Measurements from ENCODE around the gene HSCB.
"Not testable (repeated sequence)": the region's sequence is repeated elsewhere in the genome, so short reads cannot be mapped to it uniquely, and the experiment has no call there.

The HSCB gene

GRCh38 chr22:28741200-28741784 lies 547 bp upstream of the HSCB start:
- DNase-seq (ENCODE audit: low spot score) = no peak

DNA sequence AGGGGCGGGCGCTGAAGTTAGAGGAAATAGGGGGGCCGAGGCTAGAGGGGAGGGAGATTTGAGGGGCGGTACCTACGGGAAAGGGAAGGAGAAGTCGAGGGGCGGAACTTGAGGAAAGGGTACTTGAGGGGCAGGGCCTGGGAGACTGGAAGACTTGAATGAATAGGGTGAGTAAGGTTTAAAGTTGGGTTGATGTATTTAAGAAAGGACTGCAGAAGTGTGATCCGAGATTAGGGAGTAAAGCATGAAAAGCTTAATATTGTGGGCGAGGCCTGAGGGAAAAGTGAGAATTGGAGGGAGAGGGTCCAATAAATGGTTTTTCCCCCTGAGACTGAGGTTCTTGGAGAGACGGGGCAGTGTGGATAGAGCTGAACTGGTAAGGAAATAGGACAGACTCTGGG lies 723 bp downstream of the HSCB start:
- no peak for DNase-seq (ENCODE audit: low spot score)

- DNase-seq (ENCODE audit: low spot score) = no peak
Measured at GRCh38 chr22:28743852-28744251, 2.0 kb downstream of the HSCB start.

GRCh38 chr22:28750471-28750881 lies 8.6 kb downstream of the HSCB start:
- no peak for DNase-seq (ENCODE audit: low spot score)

- not testable (repeated sequence) for DNase-seq (ENCODE audit: low spot score)
Measured at GRCh38 chr22:28754512-28754911, 12.7 kb downstream of the HSCB start.

GRCh38 chr22:28759861-28760560 lies 18.2 kb downstream of the HSCB start:
- DNase-seq (ENCODE audit: low spot score) = peak; percentile 32

DNA sequence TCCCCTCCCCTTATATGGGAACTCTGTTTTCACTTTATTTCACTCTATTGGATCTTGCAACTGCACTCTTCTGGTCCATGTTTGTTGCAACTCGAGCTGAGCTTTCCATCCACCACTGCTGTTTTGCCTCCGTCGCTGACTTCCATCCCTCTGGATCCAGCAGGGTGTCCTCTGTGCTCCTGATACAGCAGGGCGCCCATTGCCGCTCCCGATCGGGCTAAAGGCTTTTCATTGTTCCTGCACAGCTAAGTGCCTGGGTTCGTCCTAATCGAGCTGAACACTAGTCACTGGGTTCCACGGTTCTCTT lies 19.6 kb downstream of the HSCB start:
- no peak for DNase-seq (ENCODE audit: low spot score)

DNA sequence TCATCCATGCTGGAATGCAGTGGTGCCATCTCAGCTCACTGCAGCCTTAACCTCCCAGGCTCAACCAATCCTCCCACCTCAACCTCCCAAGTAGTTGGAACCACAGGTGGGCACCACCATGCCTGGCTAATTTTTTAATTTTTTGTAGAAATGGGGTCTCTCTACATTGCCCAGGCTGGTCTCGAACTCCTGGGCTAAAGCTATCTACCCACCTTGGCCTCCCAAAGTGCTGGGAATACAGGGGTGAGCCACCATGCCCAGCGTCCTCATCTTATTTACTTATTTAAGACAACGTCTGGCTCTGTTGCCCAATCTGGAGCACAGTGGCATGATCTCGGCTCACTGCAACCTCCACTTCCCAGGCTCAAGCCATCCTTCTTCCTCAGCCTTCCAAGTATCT lies 20.2 kb downstream of the HSCB start:
- not testable (repeated sequence) for DNase-seq (ENCODE audit: low spot score)

DNA sequence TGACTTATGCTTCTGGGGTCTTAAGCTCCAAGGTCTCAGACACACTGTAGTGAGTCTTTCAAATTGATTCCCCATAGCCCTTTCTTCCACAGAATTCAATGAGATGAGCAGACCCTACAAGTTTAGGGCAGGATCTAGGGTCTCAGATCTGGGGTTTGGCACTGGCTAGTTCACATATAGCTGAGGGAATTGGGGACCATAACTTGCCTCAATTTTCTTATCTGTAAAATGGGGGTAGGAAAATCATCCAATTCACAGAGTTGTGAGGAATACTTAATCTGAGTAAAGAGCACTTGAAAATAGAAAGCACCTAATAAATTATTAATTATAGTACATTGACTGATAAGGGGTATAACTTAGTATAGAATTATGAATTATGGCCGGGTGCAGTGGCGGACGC lies 24.8 kb downstream of the HSCB start:
- DNase-seq (ENCODE audit: low spot score) = no peak

GRCh38 chr22:28768701-28769393 lies 27.0 kb downstream of the HSCB start:
- DNase-seq (ENCODE audit: low spot score) = no peak

DNA sequence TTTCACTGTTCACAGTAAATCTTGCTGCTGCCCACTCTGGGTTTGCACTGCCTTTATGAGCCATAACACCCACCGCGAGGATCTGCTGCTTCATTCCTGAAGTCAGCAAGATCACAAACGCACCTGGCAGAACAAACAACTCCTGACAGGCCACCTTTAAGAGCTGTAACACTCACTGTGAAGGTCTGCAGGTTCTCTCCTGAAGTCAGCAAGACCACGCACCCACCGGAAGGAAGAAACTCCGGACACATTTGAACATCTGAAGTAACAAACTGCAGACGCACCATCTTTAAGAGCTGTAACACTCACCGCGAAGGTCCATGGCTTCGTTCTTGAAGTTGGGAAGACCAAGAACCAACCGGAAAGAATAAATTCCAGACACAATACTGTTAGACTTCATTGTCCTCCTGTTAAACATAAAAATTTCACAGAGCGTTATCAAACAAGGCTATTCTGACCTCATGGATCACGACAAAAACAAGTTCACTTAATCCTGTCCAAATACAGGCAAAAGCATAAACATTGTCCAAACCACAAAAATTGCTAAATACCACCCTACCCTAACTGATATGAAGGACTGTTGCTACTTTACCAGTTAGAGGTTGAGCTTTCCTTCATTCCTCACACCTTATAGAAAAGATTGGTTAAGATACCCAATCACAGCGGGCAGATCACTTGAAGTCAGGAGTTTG lies 27.7 kb downstream of the HSCB start:
- DNase-seq (ENCODE audit: low spot score) = no peak

DNA sequence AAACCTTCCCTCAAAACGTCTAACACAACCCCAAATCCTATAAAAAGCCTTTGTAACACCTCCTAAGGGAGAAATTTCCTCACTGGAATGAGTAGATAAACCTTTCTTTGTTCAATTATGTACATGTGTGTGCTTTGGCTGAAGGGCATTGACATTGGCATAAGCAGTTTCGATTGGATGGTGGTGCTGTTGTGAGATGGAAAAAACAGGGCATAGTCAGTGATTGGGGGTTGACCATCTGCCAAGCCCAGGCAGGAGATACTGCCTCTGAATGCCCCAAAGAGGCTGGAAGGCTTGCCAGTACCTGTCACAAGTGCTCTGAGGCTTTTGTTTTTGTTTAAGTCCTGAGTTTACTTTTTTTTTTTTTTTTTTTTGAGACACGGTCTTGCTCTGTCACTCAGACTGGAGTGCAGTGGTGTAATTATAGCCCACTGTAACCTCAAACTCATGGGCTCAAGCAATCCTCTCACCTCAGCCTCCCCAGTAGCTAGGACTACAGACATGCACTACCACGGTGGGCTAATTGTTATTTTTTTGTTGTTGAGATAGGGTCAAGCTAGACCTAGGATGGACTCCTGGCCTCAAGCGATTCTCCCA lies 29.5 kb downstream of the HSCB start:
- DNase-seq (ENCODE audit: low spot score) = no peak

DNA sequence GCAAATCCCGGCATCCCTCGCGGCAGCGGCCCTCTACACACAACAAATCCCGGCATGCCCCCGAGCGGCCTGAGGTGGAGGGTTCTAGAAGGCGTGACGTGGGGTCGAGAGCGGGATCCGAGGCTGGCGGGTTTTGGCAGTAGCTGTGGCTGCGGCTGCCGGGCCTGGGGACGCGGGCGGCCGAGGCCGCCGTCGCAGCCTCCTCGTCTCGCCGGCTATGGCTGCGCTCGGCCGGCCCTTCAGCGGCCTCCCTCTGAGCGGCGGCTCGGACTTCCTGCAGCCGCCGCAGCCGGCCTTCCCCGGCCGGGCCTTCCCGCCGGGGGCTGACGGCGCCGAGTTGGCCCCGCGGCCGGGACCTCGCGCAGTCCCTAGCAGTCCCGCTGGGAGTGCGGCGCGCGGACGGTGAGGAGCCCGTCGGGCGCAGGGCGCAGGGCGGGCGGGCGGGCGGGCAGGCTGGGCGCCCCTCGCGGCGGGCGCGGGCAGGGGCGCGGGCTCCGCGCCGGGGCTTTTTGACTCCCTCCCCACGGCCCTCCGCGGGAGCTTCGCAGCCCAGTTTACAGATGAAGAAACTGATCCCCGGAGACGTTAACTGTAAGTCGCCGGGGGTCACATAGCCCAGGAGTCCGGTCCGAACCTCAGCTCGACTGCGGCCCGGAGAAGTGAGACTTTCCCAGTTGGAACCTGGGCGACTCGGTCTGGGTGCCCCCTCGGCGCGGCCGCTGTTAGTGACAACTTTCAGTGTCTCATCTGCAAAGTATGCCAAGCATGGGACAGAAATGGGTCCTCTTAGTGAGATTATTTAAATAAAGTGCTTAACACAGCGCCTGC lies 31.0 kb downstream of the HSCB start, which contains the start of gene CCDC117:
TSS of gene CCDC117 (plus strand) at position 63 of the 828 bp plus-strand sequence. CDS start at position 218, 155 bp downstream.
- DNase-seq (ENCODE audit: low spot score) = peak; percentile 96

GRCh38 chr22:28773461-28773867 lies 31.6 kb downstream of the HSCB start:
- DNase-seq (ENCODE audit: low spot score) = peak; percentile 45

DNA sequence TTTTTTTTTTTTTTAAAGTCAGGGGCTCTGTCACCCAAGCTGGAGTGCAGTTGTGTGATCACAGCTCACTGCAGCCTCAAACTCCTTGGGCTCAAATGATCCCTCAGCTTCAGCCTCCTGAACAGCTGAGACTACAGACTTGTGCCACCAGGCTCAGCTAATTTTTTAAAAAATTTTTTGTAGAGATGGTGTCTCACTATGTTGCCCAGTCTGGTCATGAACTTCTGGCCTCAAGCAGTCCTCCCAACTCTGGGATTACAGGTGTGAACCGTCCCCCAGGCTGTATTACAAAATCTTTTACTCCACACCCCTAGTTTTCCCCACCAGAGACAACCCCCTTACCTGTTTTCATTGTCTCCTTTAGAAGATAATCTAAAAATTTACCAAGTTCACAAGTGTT lies 32.5 kb downstream of the HSCB start:
- no peak for DNase-seq (ENCODE audit: low spot score)

DNA sequence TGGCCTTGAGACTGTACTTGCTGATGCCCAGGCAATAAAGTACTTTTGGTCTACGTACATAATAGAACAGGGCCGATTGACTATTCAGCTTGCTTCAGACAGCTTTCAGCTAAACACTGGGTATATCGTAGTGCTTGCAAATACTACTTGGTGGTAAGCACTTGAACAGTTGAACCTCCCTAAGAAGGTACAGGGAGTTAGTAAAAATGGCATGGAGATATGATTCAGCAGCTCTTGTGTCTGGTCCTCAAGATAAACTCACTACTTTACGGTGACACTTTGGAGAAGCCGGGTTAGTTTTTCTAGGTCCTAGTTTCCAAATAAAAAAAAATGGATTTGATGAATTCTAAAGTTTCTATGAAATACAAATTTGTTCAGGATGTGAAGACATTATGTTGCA lies 38.0 kb downstream of the HSCB start:
- DNase-seq (ENCODE audit: low spot score) = no peak

- no peak for DNase-seq (ENCODE audit: low spot score)
Measured at GRCh38 chr22:28780296-28780695, 38.5 kb downstream of the HSCB start.

DNA sequence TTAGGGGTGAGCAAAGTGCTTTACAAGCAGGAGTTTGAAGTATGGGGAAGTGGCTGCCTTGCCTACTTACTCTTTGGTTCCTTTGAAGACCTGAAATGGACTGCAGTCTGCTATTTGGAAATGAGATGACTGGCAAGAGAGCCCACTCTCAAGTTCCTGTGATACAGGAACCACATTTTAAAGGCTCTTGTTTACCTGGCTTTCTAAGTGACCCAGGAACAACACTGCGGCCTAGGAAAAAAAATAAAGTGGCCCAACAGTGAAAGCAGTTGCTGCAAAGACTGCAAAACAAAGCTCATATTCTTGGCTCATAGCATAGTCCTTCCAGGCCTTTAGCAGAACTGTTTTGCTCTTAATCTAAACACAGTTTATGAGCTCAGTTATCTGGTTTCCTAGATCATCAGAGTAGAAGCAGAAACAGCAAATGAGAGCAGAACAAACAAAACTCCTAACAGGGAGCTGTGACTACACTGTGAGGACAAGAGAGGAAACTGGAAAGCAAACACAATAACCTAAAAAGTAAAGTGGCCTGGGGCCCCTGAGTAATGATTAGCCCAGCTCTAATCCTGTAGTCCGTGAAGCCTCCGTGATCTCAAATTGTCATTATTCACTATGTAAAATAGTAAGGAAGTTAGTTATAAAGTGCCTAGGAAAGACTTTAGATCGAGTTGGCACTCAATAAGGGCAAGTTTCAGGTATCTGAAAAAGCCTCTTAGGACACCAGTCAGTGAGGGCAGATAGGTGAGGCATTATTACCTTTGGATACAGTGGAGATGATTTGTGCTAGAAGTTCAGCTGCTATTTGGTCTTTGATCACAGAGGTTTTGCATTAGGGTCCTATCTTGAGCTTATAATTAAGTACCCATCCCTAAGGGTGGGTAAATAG lies 42.2 kb downstream of the HSCB start:
- no peak for DNase-seq (ENCODE audit: low spot score)

- no peak for DNase-seq (ENCODE audit: low spot score)
Measured at GRCh38 chr22:28788601-28789000, 46.8 kb downstream of the HSCB start.

GRCh38 chr22:28791124-28791523 lies 49.3 kb downstream of the HSCB start:
- no peak for DNase-seq (ENCODE audit: low spot score)

Data from germinal center (tissue), 1 donor.